Measurements from ENCODE around the gene KRT24.

Gene KRT24

DNA sequence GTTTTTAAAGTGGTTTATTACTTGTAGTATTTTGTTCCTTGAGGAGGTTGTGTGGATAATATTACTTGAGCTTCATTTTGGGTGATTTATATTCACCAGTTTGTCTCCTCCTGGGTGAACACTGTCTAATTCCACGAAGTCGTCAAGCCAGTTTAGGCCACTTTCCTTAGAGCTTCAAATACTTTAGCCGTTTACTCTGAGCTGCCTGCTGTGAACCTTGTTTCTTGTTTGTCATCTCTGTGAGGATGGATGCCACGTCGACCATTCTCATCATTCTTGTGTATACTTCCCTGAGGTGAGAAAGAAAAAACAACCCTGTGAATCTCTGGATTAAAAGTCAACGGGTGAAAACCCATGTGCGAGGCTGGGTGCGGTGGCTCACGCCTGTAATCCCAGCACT lies 9.0 kb downstream of the KRT24 start:
- DNase-seq (ENCODE audit: low read depth), result no peak

DNA sequence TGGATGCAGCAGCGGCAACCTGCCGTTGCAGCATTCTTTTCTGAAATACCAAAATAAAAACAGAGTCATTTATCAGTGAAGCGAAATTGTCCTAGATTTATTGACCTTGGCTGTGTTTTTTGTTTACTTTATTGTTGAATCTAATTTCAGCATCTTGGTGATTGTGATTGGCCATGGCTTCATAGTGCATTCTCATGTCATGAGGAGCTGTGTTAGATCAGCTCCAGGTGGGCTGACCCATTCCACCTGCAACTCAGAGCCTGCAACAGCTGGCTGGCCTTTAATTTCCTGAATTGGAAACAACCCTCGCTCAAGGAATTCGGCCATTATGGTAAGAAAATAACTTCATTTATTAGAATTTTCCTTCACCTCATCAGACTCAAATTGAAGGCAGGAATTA lies 16.4 kb downstream of the KRT24 start:
- no peak for DNase-seq (ENCODE audit: low read depth)

DNA sequence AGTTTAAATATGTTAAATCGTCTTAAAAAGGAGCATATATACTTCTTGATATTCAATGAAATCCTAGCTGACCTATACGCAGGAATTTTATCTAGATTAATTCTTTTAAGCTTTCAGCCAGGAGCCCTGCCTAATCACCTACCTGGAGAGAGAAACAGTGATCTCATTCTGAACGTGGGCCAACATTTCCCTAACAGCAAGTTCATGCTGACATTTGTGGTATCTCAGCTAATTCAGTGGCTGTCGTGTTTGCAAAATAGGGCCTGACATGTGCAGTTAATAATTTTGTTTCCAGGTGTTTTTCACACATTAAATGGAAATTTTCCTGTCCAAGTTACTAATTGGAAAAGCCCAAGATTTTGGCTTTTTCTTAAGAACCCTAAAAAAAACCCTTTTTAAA lies 17.4 kb downstream of the KRT24 start:
- no peak for DNase-seq (ENCODE audit: low read depth)

DNA sequence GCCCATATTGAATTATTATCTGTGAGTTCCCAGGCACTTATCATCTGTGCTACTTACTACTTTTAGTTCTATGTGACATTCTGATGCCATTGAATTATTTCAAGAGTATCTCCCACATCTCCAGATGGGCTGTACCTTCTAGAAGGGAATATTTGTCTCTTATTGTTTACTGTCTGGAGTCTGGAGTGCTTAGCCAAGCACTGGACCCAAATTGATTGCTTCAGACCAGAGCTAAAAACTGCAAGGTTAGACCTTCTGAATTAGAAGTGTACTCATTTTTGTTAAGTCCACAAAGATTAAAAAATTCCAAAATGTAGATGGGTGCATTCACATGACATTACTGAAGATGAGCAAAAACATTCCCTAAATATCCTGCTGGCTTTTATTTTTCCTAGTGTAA lies 22.6 kb downstream of the KRT24 start:
- DNase-seq (ENCODE audit: low read depth), result no peak

DNA sequence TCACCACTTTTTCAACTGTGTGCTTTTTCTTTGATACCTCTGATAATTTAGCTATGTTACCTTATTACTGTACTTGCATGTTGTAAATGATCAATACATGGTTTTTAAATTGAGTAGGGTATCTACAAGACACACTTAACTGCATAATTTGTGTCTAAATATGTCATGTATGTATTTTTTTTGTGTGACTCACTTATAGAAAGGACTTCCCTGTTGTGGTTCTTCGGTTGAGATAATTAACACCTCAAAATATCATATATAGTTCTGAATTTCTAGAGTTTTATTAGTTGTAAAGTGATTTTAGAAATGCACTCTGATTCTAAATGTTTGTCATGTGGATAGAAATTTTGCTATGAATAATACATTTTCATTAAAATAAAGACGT lies 24.0 kb downstream of the KRT24 start:
- no peak for DNase-seq (ENCODE audit: low read depth)

DNA sequence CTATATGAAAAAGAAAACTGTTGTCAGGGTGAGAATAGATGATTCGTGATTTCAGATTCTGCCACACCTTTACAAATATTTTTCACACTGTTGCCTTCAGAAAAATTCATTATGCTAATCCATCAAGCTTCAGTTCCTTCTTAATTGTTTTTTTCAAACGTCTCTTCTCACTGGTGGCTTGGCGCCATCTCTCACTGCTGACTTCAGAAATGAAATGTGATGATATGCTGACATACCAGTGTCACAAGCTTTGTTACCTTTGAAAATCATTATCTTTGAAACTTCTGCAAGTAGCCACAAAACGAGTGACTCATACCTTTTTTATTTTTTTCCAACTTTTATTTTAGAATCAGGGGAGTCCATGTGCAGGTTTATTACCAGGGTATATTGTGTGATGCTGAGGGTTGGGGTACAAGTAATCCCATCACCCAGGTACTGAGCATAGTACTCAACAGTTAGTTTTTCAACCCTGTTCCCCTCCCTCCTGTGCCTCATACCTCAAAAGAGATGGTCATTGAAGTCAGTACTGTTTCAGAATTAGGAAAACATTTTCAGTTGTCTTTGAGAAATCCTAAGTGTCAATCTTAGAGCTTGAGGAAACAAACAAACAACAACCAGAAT lies 24.5 kb downstream of the KRT24 start:
- no peak for DNase-seq (ENCODE audit: low read depth)

DNA sequence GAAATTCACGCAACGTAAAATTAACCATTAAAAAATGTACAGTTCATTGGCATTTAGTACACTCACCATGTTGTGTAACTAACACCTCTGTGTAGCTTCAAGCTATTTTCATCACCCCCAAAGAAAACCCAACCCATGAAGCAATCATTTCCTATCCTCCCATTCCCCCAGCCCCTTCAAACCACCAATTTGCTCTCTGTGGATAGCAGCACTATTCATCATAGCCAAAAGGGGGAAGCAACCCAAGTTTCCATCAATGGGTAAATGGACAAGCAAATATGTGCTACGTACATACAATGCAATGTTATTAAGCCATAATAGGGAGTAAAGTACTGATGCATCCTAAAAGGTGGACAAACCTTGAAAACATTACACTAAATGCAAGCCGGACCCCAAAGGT lies 27.6 kb downstream of the KRT24 start:
- no peak for DNase-seq (ENCODE audit: low read depth)

DNA sequence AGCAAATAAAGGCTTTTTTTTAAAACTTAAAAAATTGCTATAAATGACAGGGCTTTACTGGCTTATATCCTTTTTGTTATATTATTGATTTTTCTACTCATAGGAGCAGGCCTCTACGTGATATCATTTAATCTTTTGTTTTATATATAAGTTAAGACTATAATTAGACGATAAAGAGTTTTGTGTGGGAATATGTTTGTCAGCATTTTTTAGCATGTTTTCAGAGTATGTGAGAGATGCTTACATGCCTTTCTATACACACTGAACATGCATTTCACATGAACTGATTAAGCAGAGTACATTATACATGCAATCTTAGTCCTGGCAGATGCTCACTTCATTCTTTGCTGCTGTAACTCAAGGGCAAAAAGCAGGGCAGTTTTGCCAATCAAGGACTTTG lies 30.9 kb downstream of the KRT24 start:
- DNase-seq (ENCODE audit: low read depth), result no peak

DNA sequence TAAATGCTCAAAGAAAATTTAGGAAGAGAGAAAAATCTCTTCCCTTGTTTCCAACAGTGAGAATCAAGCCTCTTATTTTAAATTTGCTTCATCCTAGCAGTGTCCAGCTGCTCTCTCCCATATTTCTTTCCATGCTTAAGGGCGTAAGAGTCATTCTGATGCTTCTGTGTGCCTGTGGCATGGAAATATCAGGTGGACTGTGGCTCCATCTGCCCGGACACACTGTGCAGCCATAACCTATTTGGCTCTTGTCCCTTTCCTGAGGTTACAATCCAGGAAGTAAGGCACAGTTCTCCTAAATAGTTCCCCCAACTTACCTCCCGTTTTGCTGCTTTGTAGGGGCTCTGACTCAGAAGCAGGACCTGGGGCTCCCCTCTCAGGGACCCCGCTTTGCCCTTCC lies 32.3 kb downstream of the KRT24 start:
- no peak for DNase-seq (ENCODE audit: low read depth)

DNA sequence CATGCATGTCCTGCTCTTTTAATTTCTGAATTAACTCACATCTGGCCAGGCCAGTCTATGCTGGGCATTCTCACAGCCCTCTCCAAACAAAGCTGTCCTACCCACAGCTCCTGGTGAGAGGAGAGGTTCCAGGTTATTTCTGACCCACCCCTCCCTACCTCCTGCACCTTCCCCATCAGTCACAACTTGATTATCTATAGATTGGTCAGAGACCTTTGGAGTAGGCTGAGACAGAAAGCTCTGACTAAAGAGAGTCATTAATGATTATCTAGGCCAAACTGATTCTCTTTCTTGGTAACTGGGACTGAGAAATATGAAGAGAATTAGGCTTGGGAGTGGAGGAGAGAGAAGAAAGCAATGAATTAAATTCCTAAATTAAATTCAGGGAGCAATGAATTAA lies 37.2 kb downstream of the KRT24 start:
- DNase-seq (ENCODE audit: low read depth), result no peak

DNA sequence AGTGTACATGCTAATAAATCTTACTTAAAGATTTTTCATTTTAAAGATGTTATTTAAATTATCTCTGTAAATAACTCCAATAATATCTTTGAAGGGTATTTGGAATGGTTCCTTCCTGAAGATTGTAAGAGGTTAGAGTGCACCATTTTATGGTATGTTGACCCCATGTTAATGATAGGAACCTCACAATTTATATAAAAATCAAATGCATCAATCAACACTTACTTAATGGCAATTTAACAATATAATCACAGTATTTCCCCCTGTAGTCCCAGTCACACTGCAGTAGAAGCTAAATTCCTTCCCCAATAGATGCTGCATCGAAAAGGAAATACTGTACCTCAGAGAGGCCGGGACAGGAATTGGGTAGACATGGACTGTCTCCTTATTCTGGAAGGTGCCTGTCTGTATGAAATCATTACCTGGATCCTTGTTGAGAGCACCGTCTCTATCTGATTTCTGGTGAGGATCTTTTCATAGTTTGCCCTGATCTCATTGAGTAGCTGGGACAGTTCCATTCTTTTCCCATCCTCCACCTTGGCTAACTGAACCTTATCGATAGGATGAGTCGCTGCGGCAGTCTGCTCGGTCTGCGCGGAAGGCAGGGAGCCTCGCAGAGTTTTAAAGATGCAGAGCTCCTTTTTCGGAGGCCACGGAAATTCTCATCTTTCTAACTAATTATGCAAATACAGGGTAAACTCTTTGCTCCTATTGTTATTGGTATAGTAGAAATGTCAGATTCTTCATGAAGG lies 38.8 kb downstream of the KRT24 start, which contains the start of gene KRT222:
Gene KRT222, minus strand, starts transcription at position 596 of the 752 bp plus-strand sequence. Its CDS starts 78 bp downstream, at position 518.
- DNase-seq (ENCODE audit: low read depth), result no peak

DNA sequence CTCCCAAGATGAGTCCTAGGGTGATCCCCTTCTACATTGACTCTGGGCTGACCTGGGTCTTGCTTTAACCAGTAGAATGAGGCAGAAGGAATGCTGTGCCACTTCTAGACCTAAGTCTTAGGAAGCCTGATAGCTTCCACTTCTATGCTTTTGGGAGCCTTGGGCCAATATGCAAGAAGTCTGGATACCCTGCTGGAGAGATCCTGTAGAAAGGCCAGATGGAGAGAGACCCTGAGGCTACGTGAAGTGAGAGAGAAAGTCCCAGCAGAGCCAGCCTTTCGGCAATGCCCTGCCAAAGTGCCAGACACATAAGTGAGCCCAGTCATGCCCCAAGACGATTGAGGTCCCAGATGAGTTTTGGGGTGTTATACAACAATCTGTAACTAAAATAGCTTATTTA lies 40.3 kb downstream of the KRT24 start:
- no peak for DNase-seq (ENCODE audit: low read depth)

DNA sequence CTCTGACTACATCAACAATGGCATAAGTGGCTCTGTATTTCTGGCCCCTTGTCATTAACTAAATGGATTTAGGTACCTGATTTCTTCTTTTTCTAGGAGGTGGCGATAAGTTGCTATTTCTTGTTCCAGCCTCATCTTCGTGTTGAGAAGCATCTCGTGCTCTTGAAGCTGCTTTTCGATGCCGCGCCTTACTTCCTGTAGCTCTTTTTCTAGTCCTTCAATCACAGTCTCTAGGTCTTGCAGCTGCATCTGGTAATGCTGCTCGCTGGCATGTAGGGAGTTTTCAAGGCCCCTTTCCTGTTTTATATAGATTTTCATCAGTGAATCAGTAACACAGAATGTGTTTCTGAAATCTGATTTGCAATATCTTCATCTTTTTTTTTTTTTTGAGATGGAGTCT lies 43.6 kb downstream of the KRT24 start:
- no peak for DNase-seq (ENCODE audit: low read depth)

DNA sequence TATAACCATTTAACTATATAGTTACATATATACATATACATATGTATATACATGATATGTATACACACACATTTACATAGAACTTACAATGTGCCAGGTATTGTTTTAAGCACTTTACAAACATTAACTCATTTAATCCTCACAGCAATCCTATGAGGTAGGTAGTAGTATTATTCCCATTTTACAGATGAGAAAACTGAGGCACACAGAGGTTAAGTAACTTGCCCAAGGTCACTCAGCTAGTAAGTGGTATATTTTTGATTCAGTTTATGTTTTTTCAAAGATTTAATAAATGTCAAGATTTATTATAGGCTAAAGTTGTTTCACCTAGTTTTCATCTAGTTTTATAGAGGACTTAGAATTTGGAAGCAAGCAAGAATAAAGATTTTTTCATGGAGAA lies 45.2 kb downstream of the KRT24 start:
- no peak for DNase-seq (ENCODE audit: low read depth)

DNA sequence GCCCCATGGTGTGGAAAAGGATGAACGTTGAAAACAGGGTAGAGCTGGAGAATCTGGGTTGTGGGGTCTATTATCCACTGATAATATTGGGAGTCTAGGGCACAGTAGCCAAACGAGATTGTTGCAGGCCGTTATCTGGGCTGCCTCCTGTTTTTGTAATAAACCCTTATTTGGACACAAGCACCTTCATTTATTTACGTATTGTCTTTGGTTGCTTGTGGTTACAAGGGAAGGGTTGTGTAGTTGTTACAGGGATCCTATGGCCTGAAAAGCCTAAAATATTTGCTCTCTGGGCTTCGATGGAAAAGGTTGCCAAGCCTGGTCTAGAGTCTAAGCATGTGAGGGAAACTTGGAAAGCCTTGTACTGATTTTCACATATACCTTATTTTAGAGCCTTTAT lies 51.6 kb downstream of the KRT24 start:
- DNase-seq (ENCODE audit: low read depth), result no peak

DNA sequence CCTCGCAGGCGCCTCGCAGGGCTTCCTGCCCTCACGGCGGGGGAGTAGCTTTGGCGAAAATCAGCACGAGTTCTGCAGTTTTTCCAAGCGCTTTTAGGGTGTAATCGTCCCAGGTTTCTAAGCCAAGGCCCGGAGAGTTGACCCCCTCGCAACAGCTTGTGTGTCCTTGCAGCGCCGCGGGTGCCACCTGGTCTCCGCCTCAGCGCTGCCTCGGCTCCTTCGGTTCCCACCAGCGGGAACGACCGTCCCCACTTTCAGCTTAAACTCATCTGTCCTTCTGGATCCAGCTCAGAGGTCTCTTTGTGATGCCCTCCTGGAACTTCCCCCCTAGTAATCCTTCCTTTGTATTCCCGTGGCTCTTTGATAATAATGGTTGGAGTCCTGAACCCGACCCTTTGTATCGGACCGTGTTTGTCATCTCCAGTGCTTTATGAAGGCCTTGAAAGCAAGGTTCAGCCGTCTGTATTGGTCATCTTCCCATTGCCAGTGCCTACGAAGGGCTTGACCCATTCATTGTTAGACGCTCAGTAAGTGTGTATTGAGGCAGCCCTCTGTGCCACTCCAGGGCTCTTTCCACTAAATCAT lies 55.1 kb downstream of the KRT24 start:
- DNase-seq (ENCODE audit: low read depth), result no peak

Data from T-helper 22 cell (primary cell).